C4-2B (cell line): Measurements from ENCODE around the gene ADAMTS9.

ENCODE experiments used
- H3K27ac ChIP-seq: fragments of 450-650 bp; 2 replicates; pipeline ENCODE4 v1.5.1; 2017
- ZFX ChIP-seq: fragments of 450-650 bp; IDR thresholded peaks from 2 replicates; pipeline ENCODE4 v1.6.1; 2017
- TF ChIP-seq, protein P1 (sequence below): fragments of 450-650 bp; conservative IDR thresholded peaks from 2 replicates; pipeline ENCODE4 v1.5.1; 2017; ENCODE audit warnings: mild to moderate bottlenecking

ADAMTS9 gene

DNA sequence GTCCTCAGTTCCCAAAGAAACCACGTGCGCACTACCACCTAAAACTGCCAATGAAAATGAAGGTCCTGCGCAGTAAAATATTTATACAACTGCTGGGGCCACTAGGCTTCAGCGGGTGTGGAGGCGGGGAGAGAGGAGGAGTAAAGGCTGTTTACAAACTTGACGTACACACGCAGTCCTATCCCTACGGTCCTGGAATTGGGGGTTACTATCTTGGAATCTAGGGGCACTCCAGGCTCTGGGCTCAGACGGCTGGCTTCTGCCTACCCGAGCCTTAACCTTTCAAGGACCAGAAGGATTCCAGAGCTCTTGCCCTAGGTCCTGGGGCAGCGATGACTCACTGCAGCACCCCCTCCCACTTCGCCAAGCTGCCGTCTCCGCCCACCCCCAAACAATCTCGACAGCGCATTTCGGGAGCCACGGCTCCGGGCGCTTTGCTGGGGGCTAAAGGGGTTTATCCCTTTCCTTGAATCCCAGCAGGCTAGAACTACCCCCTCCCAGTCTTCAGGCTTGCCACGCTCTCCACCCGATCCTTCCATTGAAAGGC is 3.0 kb downstream of the ADAMTS9 start:
- no peak for TF ChIP-seq ZFX
- TF ChIP-seq, protein P1, sequence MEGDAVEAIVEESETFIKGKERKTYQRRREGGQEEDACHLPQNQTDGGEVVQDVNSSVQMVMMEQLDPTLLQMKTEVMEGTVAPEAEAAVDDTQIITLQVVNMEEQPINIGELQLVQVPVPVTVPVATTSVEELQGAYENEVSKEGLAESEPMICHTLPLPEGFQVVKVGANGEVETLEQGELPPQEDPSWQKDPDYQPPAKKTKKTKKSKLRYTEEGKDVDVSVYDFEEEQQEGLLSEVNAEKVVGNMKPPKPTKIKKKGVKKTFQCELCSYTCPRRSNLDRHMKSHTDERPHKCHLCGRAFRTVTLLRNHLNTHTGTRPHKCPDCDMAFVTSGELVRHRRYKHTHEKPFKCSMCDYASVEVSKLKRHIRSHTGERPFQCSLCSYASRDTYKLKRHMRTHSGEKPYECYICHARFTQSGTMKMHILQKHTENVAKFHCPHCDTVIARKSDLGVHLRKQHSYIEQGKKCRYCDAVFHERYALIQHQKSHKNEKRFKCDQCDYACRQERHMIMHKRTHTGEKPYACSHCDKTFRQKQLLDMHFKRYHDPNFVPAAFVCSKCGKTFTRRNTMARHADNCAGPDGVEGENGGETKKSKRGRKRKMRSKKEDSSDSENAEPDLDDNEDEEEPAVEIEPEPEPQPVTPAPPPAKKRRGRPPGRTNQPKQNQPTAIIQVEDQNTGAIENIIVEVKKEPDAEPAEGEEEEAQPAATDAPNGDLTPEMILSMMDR = no peak
- H3K27ac ChIP-seq = no peak overlapping the region

DNA sequence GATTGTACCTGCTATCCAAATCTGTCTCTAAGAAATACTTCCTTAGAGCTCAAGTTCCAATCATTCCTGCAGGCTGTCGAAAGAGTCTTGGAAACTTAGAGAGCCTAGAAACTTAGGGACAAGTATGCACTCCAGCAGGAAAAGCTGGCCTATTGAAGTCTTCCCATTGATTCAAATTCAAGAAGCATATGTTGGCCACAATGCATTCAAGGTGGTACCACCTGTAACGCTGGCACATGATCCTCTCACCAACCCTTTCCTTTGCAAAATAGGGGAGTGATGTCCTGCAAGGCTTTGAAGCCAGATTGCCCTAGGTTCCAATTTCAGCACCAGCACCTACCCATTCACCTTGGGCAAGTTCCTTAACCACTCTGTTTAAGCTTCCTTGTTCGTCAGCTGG is 6.0 kb downstream of the ADAMTS9 start:
- H3K27ac ChIP-seq = no peak overlapping the region
- TF ChIP-seq ZFX = no peak

DNA sequence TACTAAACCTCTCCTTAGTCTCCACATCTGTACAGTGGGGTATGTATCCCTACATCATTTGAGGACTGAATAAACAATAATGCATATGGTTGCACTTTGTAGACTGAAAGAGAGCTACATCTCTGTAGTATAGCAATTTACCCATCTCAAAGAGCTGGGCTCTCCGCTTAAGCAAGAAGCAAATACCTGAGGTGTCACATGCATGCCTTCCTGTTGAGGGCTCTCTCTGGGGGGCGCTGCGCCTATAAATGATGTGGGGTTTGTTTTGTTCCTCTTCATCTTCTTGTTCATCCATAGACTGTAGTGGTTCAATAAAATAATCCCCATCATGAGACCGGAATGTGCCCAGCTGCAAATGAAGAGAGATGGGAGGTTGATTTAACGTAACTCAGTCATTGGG is 6.8 kb downstream of the ADAMTS9 start:
- TF ChIP-seq, protein P1 = no peak
- no peak for TF ChIP-seq ZFX
- H3K27ac ChIP-seq = no peak overlapping the region

DNA sequence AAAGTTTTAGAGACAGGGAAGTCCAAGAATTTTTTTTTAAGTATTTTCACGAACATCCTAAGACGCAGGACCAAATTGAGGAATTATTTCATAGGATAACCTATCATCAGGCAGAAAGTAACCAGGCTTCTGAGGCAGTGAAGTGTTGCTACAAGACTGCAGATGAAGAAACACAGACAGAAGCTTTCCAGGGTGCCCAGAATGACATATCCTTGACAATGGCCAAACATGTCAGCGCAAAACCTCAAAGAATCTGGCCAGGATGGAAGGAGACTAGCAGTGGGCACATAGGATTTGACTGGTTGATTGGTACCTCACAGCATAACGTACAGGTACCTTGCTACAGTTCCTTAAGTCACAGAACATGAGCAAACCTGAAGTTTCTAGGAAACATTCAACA is 7.5 kb downstream of the ADAMTS9 start:
- H3K27ac ChIP-seq = no peak overlapping the region
- TF ChIP-seq ZFX = no peak
- TF ChIP-seq, protein P1 = no peak

DNA sequence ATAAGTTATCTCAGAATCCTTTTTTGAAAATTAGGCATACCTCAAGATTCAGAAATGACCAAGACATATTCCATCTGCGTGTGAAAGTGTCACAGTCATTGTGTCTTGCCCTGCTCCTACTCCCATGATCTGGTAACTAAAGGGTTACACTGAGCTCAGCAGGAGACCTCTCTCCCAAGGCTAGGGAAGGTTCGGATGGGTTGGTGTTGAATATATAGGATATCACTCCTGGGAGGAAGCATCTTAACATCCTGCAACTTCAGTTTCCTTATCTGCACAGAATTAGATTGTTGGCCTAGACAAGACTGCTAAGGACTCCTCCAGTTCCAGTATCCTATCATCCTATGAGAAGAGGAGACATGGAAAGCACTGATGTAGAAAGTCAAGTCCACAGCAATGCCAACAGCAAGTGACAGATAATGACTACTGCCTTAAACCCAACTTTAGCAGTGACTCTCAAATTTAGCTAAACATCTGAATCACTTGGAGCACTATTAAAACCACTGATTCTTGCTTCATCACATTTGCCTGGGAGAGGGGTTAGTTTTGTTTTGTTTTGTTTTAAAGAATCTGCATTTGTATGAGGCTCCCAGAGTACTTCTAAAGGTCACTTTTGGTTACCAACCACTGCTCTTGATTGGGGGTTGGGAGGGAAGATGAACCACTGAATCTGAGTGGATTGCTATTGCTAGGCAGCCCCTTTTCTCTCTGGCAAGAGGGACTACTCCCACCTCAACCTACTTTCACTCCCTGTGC is 9.7 kb downstream of the ADAMTS9 start:
- no peak overlapping the region for H3K27ac ChIP-seq
- no peak for TF ChIP-seq ZFX
- TF ChIP-seq, protein P1 = no peak

DNA sequence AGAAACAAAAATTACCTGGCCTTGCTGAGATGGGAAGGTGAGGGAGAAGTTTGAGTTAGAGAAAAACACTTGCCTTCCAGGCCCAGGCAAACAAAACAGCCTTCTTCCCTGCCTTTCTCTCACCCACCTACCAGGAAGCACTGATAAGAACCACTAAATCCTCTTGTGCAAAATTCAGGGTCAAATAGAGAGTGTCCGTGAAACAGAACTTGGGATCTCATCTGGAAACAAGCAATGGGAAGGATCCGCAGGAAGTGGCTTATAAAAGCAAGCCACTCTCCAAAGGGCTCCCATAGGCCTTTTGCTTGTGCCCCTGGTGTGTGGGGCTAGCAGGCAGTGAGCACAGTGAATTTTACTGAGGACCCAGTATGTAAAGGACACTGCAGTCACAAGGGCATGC is 11.0 kb downstream of the ADAMTS9 start:
- TF ChIP-seq, protein P1 = no peak
- TF ChIP-seq ZFX = no peak

DNA sequence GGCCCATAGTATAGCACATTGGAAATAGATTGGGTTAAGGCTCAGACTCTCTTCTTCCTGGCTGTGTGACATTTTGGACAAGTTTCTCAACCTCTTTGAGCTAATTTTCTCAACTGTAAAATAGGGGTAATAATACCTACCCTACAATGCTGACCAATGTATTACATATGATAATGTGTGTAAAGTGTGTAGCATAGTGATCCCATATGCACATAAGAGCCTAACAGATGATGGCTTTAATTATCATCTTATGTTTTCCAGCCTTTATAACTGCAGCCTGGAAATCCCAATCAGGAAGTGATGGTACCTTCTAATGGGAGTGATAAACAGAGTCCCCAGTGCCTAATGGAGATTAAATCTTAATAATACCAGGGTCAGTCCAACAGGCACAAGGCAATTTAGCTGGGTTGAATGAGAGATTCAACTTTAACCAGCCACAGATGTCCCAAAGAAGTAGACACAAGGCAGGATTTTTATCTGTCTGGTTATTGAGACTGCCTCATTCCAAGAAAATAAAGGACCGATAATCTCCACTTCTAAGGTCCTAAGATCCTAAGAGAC is 12.0 kb downstream of the ADAMTS9 start:
- no peak overlapping the region for H3K27ac ChIP-seq
- TF ChIP-seq ZFX = no peak
- TF ChIP-seq, protein P1 = no peak

More for the DNA sequence above, 11.0 kb downstream of the ADAMTS9 start:
- no peak overlapping the region for H3K27ac ChIP-seq
